Endometrium (tissue), 2 donors: ENCODE data around the gene GKN1.

ENCODE experiments used
- FAIRE-seq: peaks from 2 replicates; lab custom pipeline; 2012; peaks lifted over from hg19 to GRCh38; lab: Jason Lieb, UNC
- donor health status: control.
- donor health status: control.

Gene GKN1

GRCh38 chr2:68959001-68959400, 15.4 kb upstream of the GKN1 start:
- no peak for FAIRE-seq

GRCh38 chr2:68961380-68961779, 13.1 kb upstream of the GKN1 start:
- no peak for FAIRE-seq

- no peak for FAIRE-seq
Measured at GRCh38 chr2:68964282-68964681, 10.2 kb upstream of the GKN1 start.

GRCh38 chr2:68968221-68968620, 6.2 kb upstream of the GKN1 start:
- no peak for FAIRE-seq

GRCh38 chr2:68969736-68970490, 4.5 kb upstream of the GKN1 start:
- FAIRE-seq: no peak

GRCh38 chr2:68970566-68971265, 3.7 kb upstream of the GKN1 start:
- no peak for FAIRE-seq

- FAIRE-seq: no peak
Measured at GRCh38 chr2:68971591-68972231, 2.7 kb upstream of the GKN1 start.

GRCh38 chr2:68974946-68975665, 670 bp downstream of the GKN1 start:
- no peak for FAIRE-seq

GRCh38 chr2:68975844-68976243, 1.4 kb downstream of the GKN1 start:
- FAIRE-seq: no peak

GRCh38 chr2:68977453-68977852, 3.0 kb downstream of the GKN1 start:
- FAIRE-seq: no peak

- FAIRE-seq: no peak
Measured at GRCh38 chr2:68978098-68978497, 3.7 kb downstream of the GKN1 start.

- FAIRE-seq: no peak
Measured at GRCh38 chr2:68980956-68981355, 6.5 kb downstream of the GKN1 start.

GRCh38 chr2:68987021-68987503, 12.6 kb downstream of the GKN1 start:
- FAIRE-seq: no peak

GRCh38 chr2:68989035-68989434, 14.6 kb downstream of the GKN1 start:
- no peak for FAIRE-seq

- no peak for FAIRE-seq
Measured at GRCh38 chr2:68992341-68992740, 17.9 kb downstream of the GKN1 start.

GRCh38 chr2:68992933-68993332, 18.5 kb downstream of the GKN1 start:
- FAIRE-seq: no peak

- FAIRE-seq: no peak
Measured at GRCh38 chr2:68993660-68994059, 19.2 kb downstream of the GKN1 start.

- no peak for FAIRE-seq
Measured at GRCh38 chr2:68994864-68995263, 20.4 kb downstream of the GKN1 start.

- FAIRE-seq: no peak
Measured at GRCh38 chr2:68995916-68996315, 21.5 kb downstream of the GKN1 start.

GRCh38 chr2:68997401-68997800, 23.0 kb downstream of the GKN1 start:
- no peak for FAIRE-seq

- FAIRE-seq: no peak
Measured at GRCh38 chr2:69001879-69002278, 27.4 kb downstream of the GKN1 start.

- no peak for FAIRE-seq
Measured at GRCh38 chr2:69003731-69004130, 29.3 kb downstream of the GKN1 start.

- FAIRE-seq: no peak
Measured at GRCh38 chr2:69007169-69007568, 32.7 kb downstream of the GKN1 start.
